ENCODE measurements around the gene HDAC9. TPM values are rescaled to one million over a fixed set of nuclear protein-coding genes. Genes with fewer than 3 reads are reported as not detected.

The HDAC9 gene
- total RNA-seq (10 to 100 TPM in 1 of 5 experiments, 1 to 10 TPM in 2, under 1 TPM in 2; 0.08 to 32.1 (median 1.5) TPM), polyA plus RNA-seq (under 1 TPM; 0.10 to 0.28 TPM), total RNA-seq (not detected)

- no peak within 1 kb of the TSS for H3K27ac Mint-ChIP-seq
- peaks cover 0 to 12% (median 9%) of the 10 kb centered on the region in 7 donors for H3K4me1 Mint-ChIP-seq
- H3K36me3 Mint-ChIP-seq, result no peaks in the 10 kb centered on the region
- peaks cover 0 to 7% (median 3%) of the 10 kb centered on the region in 5 donors for H3K27me3 Mint-ChIP-seq
- Histone ChIP-seq H3K36me3 (ENCODE audit: control insufficient read depth in 2 of 3, insufficient read depth in 3 of 3, low read length in 3 of 3) (no peaks in the 10 kb centered on the region), H3K27me3 (ENCODE audit: control insufficient read depth in 2 of 2, insufficient read depth in 2 of 2, low read length in 2 of 2) (no peaks in the 10 kb centered on the region), H3K4me1 (ENCODE audit: control insufficient read depth in 2 of 2, insufficient read depth in 2 of 2, low read length in 2 of 2) (peaks cover 0 to 4% of the 10 kb centered on the region in 2 donors), H3K27ac (ENCODE audit: low read depth, low read length) (no peak within 1 kb of the TSS), H3K9me3 (ENCODE audit: control insufficient read depth in 2 of 3, low read length in 3 of 3) (no peaks in the 10 kb centered on the region), H3K4me3 (ENCODE audit: low read length) (no peak within 1 kb of the TSS)
- DNase-seq (peak in 1 of 9 donors; percentile 0), ATAC-seq (peak; percentile 78)
- POLR2A ChIA-PET, result no interaction called here
- intact Hi-C loops (cut with micrococcal nuclease), result no loop called here
- CTCF ChIA-PET, result no interaction called here
- H3K4me3 Mint-ChIP-seq, result peak within 1 kb of the TSS; percentile 8 to 72 (median 48)
- H3K9me3 Mint-ChIP-seq, result no peaks in the 10 kb centered on the region
Measured at GRCh38 chr7:18495412-18496340, at the start of gene HDAC9. HDAC9 (plus strand) TSS chr7:18495749; CDS start chr7:18496303, 554 bp downstream.

GRCh38 chr7:18445916-18446520 lies 49.5 kb upstream of the HDAC9 start:
- Histone ChIP-seq H3K4me1 (ENCODE audit: control insufficient read depth in 2 of 2, insufficient read depth in 2 of 2, low read length in 2 of 2) (no peaks in the 10 kb centered on the region), H3K27me3 (ENCODE audit: control insufficient read depth in 2 of 2, insufficient read depth in 2 of 2, low read length in 2 of 2) (no peaks in the 10 kb centered on the region), H3K9me3 (ENCODE audit: control insufficient read depth in 2 of 3, low read length in 3 of 3) (no peaks in the 10 kb centered on the region), H3K36me3 (ENCODE audit: control insufficient read depth in 2 of 3, insufficient read depth in 3 of 3, low read length in 3 of 3) (no peaks in the 10 kb centered on the region), H3K4me3 (ENCODE audit: low read length) (no peak overlapping the region), H3K27ac (ENCODE audit: low read depth, low read length) (no peak overlapping the region)
- Mint-ChIP-seq H3K27me3 (no peaks in the 10 kb centered on the region), H3K4me1 (no peaks in the 10 kb centered on the region), H3K4me3 (no peak overlapping the region), H3K27ac (no peak overlapping the region), H3K36me3 (no peaks in the 10 kb centered on the region), H3K9me3 (peaks cover 0 to 11% (median 0%) of the 10 kb centered on the region in 11 donors)
- DNase-seq (no peak), ATAC-seq (no peak)
- intact Hi-C loops (cut with micrococcal nuclease), result no loop called here
- POLR2A ChIA-PET, result no interaction called here
- CTCF ChIA-PET, result no interaction called here

GRCh38 chr7:18450019-18450418 lies 45.5 kb upstream of the HDAC9 start:
- H3K27me3 ChIP-seq (ENCODE audit: control insufficient read depth in 2 of 2, insufficient read depth in 2 of 2, low read length in 2 of 2), result no peaks in the 10 kb centered on the region
- ChIA-PET POLR2A (no interaction called here), CTCF (no interaction called here)
- no peaks in the 10 kb centered on the region for H3K36me3 Mint-ChIP-seq
- peaks cover 0 to 4% (median 0%) of the 10 kb centered on the region in 11 donors for H3K9me3 Mint-ChIP-seq
- no peaks in the 10 kb centered on the region for H3K36me3 ChIP-seq (ENCODE audit: control insufficient read depth in 2 of 3, insufficient read depth in 3 of 3, low read length in 3 of 3)
- H3K27me3 Mint-ChIP-seq, result no peaks in the 10 kb centered on the region
- intact Hi-C loops (cut with micrococcal nuclease), result no loop called here
- no peak overlapping the region for H3K4me3 ChIP-seq (ENCODE audit: low read length)
- no peak for DNase-seq
- ATAC-seq, result no peak
- no peak overlapping the region for H3K4me3 Mint-ChIP-seq
- H3K9me3 ChIP-seq (ENCODE audit: control insufficient read depth in 2 of 3, low read length in 3 of 3), result no peaks in the 10 kb centered on the region
- no peaks in the 10 kb centered on the region for H3K4me1 Mint-ChIP-seq
- no peaks in the 10 kb centered on the region for H3K4me1 ChIP-seq (ENCODE audit: control insufficient read depth in 2 of 2, insufficient read depth in 2 of 2, low read length in 2 of 2)
- no peak overlapping the region for H3K27ac ChIP-seq (ENCODE audit: low read depth, low read length)
- H3K27ac Mint-ChIP-seq, result no peak overlapping the region

- H3K4me3 ChIP-seq (ENCODE audit: low read length), result no peak overlapping the region
- H3K4me3 Mint-ChIP-seq, result no peak overlapping the region
- no peaks in the 10 kb centered on the region for H3K36me3 Mint-ChIP-seq
- ATAC-seq, result no peak
- no peaks in the 10 kb centered on the region for H3K27me3 Mint-ChIP-seq
- no peak overlapping the region for H3K27ac Mint-ChIP-seq
- H3K9me3 ChIP-seq (ENCODE audit: control insufficient read depth in 2 of 3, low read length in 3 of 3), result no peaks in the 10 kb centered on the region
- no peak overlapping the region for H3K27ac ChIP-seq (ENCODE audit: low read depth, low read length)
- POLR2A ChIA-PET, result no interaction called here
- H3K4me1 Mint-ChIP-seq, result peaks cover 0 to 2% (median 0%) of the 10 kb centered on the region in 7 donors
- no peaks in the 10 kb centered on the region for H3K4me1 ChIP-seq (ENCODE audit: control insufficient read depth in 2 of 2, insufficient read depth in 2 of 2, low read length in 2 of 2)
- no peaks in the 10 kb centered on the region for H3K27me3 ChIP-seq (ENCODE audit: control insufficient read depth in 2 of 2, insufficient read depth in 2 of 2, low read length in 2 of 2)
- no peaks in the 10 kb centered on the region for H3K36me3 ChIP-seq (ENCODE audit: control insufficient read depth in 2 of 3, insufficient read depth in 3 of 3, low read length in 3 of 3)
- no peak for DNase-seq
- intact Hi-C loops (cut with micrococcal nuclease), result no loop called here
- H3K9me3 Mint-ChIP-seq, result peaks cover 0 to 4% (median 0%) of the 10 kb centered on the region in 11 donors
- CTCF ChIA-PET, result no interaction called here
Measured at GRCh38 chr7:18455606-18456005, 39.9 kb upstream of the HDAC9 start.

GRCh38 chr7:18457832-18458231 lies 37.7 kb upstream of the HDAC9 start:
- DNase-seq, result no peak
- H3K9me3 Mint-ChIP-seq, result peaks cover 0 to 2% (median 0%) of the 10 kb centered on the region in 11 donors
- Histone ChIP-seq H3K4me3 (ENCODE audit: low read length) (no peak overlapping the region), H3K36me3 (ENCODE audit: control insufficient read depth in 2 of 3, insufficient read depth in 3 of 3, low read length in 3 of 3) (no peaks in the 10 kb centered on the region), H3K27ac (ENCODE audit: low read depth, low read length) (no peak overlapping the region), H3K4me1 (ENCODE audit: control insufficient read depth in 2 of 2, insufficient read depth in 2 of 2, low read length in 2 of 2) (no peaks in the 10 kb centered on the region), H3K9me3 (ENCODE audit: control insufficient read depth in 2 of 3, low read length in 3 of 3) (no peaks in the 10 kb centered on the region), H3K27me3 (ENCODE audit: control insufficient read depth in 2 of 2, insufficient read depth in 2 of 2, low read length in 2 of 2) (no peaks in the 10 kb centered on the region)
- ChIA-PET CTCF (no interaction called here), POLR2A (no interaction called here)
- intact Hi-C loops (cut with micrococcal nuclease), result no loop called here
- no peak for ATAC-seq
- no peaks in the 10 kb centered on the region for H3K36me3 Mint-ChIP-seq
- H3K4me1 Mint-ChIP-seq, result peaks cover 0 to 2% (median 0%) of the 10 kb centered on the region in 7 donors
- no peak overlapping the region for H3K4me3 Mint-ChIP-seq
- no peaks in the 10 kb centered on the region for H3K27me3 Mint-ChIP-seq
- no peak overlapping the region for H3K27ac Mint-ChIP-seq

GRCh38 chr7:18458830-18459229 lies 36.7 kb upstream of the HDAC9 start:
- H3K4me1 ChIP-seq (ENCODE audit: control insufficient read depth in 2 of 2, insufficient read depth in 2 of 2, low read length in 2 of 2), result no peaks in the 10 kb centered on the region
- peaks cover 0 to 2% (median 0%) of the 10 kb centered on the region in 11 donors for H3K9me3 Mint-ChIP-seq
- ChIA-PET POLR2A (no interaction called here), CTCF (no interaction called here)
- H3K27ac ChIP-seq (ENCODE audit: low read depth, low read length), result no peak overlapping the region
- H3K36me3 Mint-ChIP-seq, result no peaks in the 10 kb centered on the region
- ATAC-seq (no peak), DNase-seq (no peak)
- no peaks in the 10 kb centered on the region for H3K36me3 ChIP-seq (ENCODE audit: control insufficient read depth in 2 of 3, insufficient read depth in 3 of 3, low read length in 3 of 3)
- H3K27me3 ChIP-seq (ENCODE audit: control insufficient read depth in 2 of 2, insufficient read depth in 2 of 2, low read length in 2 of 2), result no peaks in the 10 kb centered on the region
- no peak overlapping the region for H3K27ac Mint-ChIP-seq
- H3K4me3 Mint-ChIP-seq, result no peak overlapping the region
- H3K4me3 ChIP-seq (ENCODE audit: low read length), result no peak overlapping the region
- H3K9me3 ChIP-seq (ENCODE audit: control insufficient read depth in 2 of 3, low read length in 3 of 3), result no peaks in the 10 kb centered on the region
- H3K27me3 Mint-ChIP-seq, result no peaks in the 10 kb centered on the region
- peaks cover 0 to 2% (median 0%) of the 10 kb centered on the region in 7 donors for H3K4me1 Mint-ChIP-seq
- intact Hi-C loops (cut with micrococcal nuclease), result no loop called here
